Gastrocnemius medialis (tissue), 4 donors: Measurements from ENCODE around the gene APC. TPM values are rescaled to one million over a fixed set of nuclear protein-coding genes. Genes with fewer than 3 reads are reported as not detected.
A peak's percentile ranks its signal among the peaks of the same experiment; 100 is the strongest.

Source experiments
- ATAC-seq, 2 donors: fragments of 150-250 bp; one replicate each; pipeline ENCODE4 v1.9.1; 2016
- DNase-seq, 2 donors: peaks; one replicate each; pipeline ENCODE4 v3.0.0-alpha.2; 2019
- H3K27ac ChIP-seq, 4 donors: fragments of 200-600 bp; sonication (generic); 1 replicate in 1 of 4; 2 replicates in 3 of 4; pipeline ENCODE4 v1.5.1; 2016 to 2018; ENCODE audit warnings: mild to moderate bottlenecking in 2 of 4, moderate library complexity in 1 of 4
- H3K27me3 ChIP-seq, 3 donors: fragments of 200-600 bp; sonication (generic) in 2 of 3; 1 replicate in 1 of 3; 2 replicates in 2 of 3; pipeline versions ENCODE4 v1.5.1 to v1.6.0; 2016 to 2019; ENCODE audit warnings: mild to moderate bottlenecking in 1 of 3, moderate library complexity in 1 of 3
- H3K36me3 ChIP-seq, 2 donors: fragments of 200-600 bp; sonication (generic) in 1 of 2; one replicate each; pipeline ENCODE4 v1.5.1; 2017 to 2018
- H3K4me1 ChIP-seq, 2 donors: fragments of 200-600 bp; sonication (generic) in 1 of 2; one replicate each; pipeline ENCODE4 v1.5.1; 2016 to 2017; ENCODE audit warnings: mild to moderate bottlenecking in 2 of 2
- H3K4me3 ChIP-seq, 4 donors: fragments of 200-600 bp; sonication (generic) in 3 of 4; 1 replicate in 1 of 4; 2 replicates in 3 of 4; pipeline ENCODE4 v1.5.1; 2016 to 2019; ENCODE audit warnings: mild to moderate bottlenecking in 2 of 4
- H3K9me3 ChIP-seq, 3 donors: fragments of 200-600 bp; sonication (generic) in 2 of 3; 1 replicate in 1 of 3; 2 replicates in 2 of 3; pipeline ENCODE4 v1.5.1; 2016 to 2019
- CTCF ChIP-seq, 5 experiments: fragments of 450-650 bp in 3 of 5; fragments of 200-600 bp in 2 of 5; sonication (generic) in 2 of 5; IDR thresholded peaks in 4 of 5; conservative IDR thresholded peaks in 1 of 5; 1 replicate in 4 of 5; 2 replicates in 1 of 5; pipeline ENCODE4 v1.5.1; 2016 to 2019; ENCODE audit warnings: antibody characterized with exemption in 5 of 5, mild to moderate bottlenecking in 3 of 5, moderate library complexity in 3 of 5
- POLR2A ChIP-seq, 2 donors: fragments of 450-650 bp; IDR thresholded peaks; one replicate each; pipeline ENCODE4 v1.6.1; 2017; ENCODE audit warnings: antibody characterized with exemption in 2 of 2, mild to moderate bottlenecking in 2 of 2, moderate library complexity in 2 of 2
- in situ Hi-C, 4 donors: fragments of 200-750 bp; cut with MboI; loops; one replicate each; pipeline versions ENCODE4 v1.15.0 to v1.8.0; 2017; ENCODE audit warnings: low sequenced_read_pairs in 4 of 4
- intact Hi-C: fragments of 100-400 bp; cut with DNase I; formaldehyde crosslinking; loops from one replicate; pipeline ENCODE4 v1.15.1; 2023; ENCODE audit warnings: low total_unique reads
- total RNA-seq, 4 donors: library from RNA; depleted of rRNA; stranded (reverse); fragments of >200 nt; gene quantifications; one replicate each; pipeline versions ENCODE4 v1.1.0 to v1.2.3, GENCODE V29; 2016

APC gene
- total RNA-seq, 4 donors from 2014 or later, result 50.1 to 102 (median 60.4) TPM

GRCh38 chr5:112755703-112756102 is 18.0 kb downstream of the APC start:
- no peak for ATAC-seq
- in situ Hi-C loops (loop anchor here in 3 of 4 donors (5.0 to 25.0 kb wide), 2 partner anchors 203 to 593 kb away; no protein-coding TSS in a partner anchor), intact Hi-C loops (loop anchor here (5.0 kb wide), 1 partner anchor 48 kb away; no protein-coding TSS in a partner anchor)
- Histone ChIP-seq H3K4me3 (no peak overlapping the region), H3K27me3 (no peaks in the 10 kb centered on the region), H3K27ac (no peak overlapping the region), H3K4me1 (peaks cover 0 to 5% of the 10 kb centered on the region in 2 donors), H3K9me3 (no peaks in the 10 kb centered on the region), H3K36me3 (no peaks in the 10 kb centered on the region)
- TF ChIP-seq POLR2A (IDR thresholded peaks at IDR 0.05), result no peak
- TF ChIP-seq CTCF (IDR thresholded peaks at IDR 0.05 in 4 of 5, conservative IDR thresholded peaks at IDR 0.05 in 1 of 5), result no peak
- DNase-seq, result no peak

- intact Hi-C loops, result loop anchor here (1.0 to 5.0 kb wide), 3 partner anchors 50 to 206 kb away; no protein-coding TSS in a partner anchor
- Histone ChIP-seq H3K36me3 (no peaks in the 10 kb centered on the region), H3K4me1 (peaks cover 0 to 5% of the 10 kb centered on the region in 2 donors), H3K27ac (peak overlapping the region in 3 of 4 donors; percentile 16 to 39 (median 34)), H3K9me3 (no peaks in the 10 kb centered on the region), H3K27me3 (no peaks in the 10 kb centered on the region), H3K4me3 (peak overlapping the region in 2 of 4 donors; percentile 8 to 22)
- TF ChIP-seq POLR2A (IDR thresholded peaks at IDR 0.05) (no peak), CTCF (IDR thresholded peaks at IDR 0.05 in 4 of 5, conservative IDR thresholded peaks at IDR 0.05 in 1 of 5) (peak; percentile 64 to 92 (median 80))
- in situ Hi-C loops, result loop anchor here in 3 of 4 donors (5.0 to 25.0 kb wide), 2 partner anchors 205 to 595 kb away; no protein-coding TSS in a partner anchor
- ATAC-seq (peak; percentile 80 to 90), DNase-seq (no peak)
These were observed 20.0 kb downstream of the APC start for GRCh38 chr5:112757468-112758208.

GRCh38 chr5:112758676-112759075 is 21.0 kb downstream of the APC start:
- Histone ChIP-seq H3K9me3 (no peaks in the 10 kb centered on the region), H3K27me3 (no peaks in the 10 kb centered on the region), H3K4me1 (peaks cover 0 to 5% of the 10 kb centered on the region in 2 donors), H3K36me3 (no peaks in the 10 kb centered on the region), H3K27ac (no peak overlapping the region), H3K4me3 (no peak overlapping the region)
- no peak for DNase-seq
- in situ Hi-C loops, result loop anchor here in 3 of 4 donors (5.0 to 25.0 kb wide), 2 partner anchors 206 to 596 kb away; no protein-coding TSS in a partner anchor
- intact Hi-C loops, result loop anchor here (5.0 kb wide), 1 partner anchor 51 kb away; no protein-coding TSS in a partner anchor
- TF ChIP-seq CTCF (IDR thresholded peaks at IDR 0.05 in 4 of 5, conservative IDR thresholded peaks at IDR 0.05 in 1 of 5), result no peak
- no peak for TF ChIP-seq POLR2A (IDR thresholded peaks at IDR 0.05)
- ATAC-seq, result no peak

DNA sequence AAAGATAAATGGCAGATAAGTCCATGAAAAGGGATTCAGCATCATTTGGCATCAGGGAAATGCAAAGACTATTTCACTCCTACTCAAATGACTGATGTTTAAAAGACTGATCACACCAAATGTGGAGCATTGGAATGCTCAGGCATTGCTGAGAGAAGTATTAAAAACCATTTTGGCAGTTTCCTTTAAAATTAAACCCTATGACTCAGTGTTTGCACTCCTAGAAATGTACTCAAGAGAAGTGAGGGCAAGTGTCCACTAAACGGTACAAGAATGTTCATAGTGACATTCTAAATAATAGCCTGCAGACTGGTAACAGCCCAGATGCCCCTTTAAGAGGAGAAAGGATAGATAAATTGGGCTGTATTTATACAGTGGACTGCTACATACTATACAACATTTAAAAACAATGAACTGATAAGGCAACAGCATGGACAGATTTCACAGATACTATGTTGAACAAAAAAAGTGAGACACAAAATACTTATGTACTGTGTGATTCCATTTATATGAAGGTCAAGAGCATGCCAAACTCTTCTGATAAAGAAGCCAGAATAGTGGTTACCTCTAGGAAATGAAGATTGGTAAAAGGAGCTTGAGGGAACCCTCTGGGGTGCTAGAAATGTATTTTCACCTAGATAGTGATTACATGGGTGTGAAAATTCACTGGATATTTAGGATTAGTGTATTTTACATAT is 24.6 kb downstream of the APC start:
- TF ChIP-seq POLR2A (IDR thresholded peaks at IDR 0.05), result no peak
- Histone ChIP-seq H3K4me3 (no peak overlapping the region), H3K36me3 (peaks cover 0 to under 1% of the 10 kb centered on the region in 2 donors), H3K9me3 (no peaks in the 10 kb centered on the region), H3K27ac (no peak overlapping the region), H3K4me1 (peaks cover 0 to 3% of the 10 kb centered on the region in 2 donors), H3K27me3 (no peaks in the 10 kb centered on the region)
- in situ Hi-C loops (loop anchor here in 1 of 4 donors (25.0 kb wide), 1 partner anchor 600 kb away; no protein-coding TSS in a partner anchor), intact Hi-C loops (no loop called here)
- no peak for DNase-seq
- no peak for ATAC-seq

DNA sequence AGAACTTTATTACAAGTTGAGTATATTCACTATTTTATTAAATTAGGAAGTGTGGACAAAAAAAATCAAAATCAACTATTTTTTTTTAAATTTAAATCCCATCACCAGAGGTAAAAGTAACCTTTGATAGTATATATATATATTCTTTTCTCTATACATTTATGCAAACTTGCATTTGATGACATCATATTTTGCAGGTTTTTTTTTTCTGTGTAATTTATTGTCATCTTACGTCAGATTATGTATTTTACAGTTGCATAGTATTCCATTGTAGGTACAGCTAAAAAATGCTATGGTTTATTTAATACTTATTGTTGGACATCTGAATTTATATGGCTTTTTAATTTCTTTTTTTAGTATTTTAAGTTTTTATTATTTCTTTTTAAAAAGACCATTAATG is 25.5 kb downstream of the APC start:
- Histone ChIP-seq H3K36me3 (peaks cover 0 to 9% of the 10 kb centered on the region in 2 donors), H3K9me3 (no peaks in the 10 kb centered on the region), H3K27ac (no peak overlapping the region), H3K27me3 (no peaks in the 10 kb centered on the region), H3K4me1 (no peaks in the 10 kb centered on the region), H3K4me3 (no peak overlapping the region)
- DNase-seq (no peak), ATAC-seq (no peak)
- in situ Hi-C loops (loop anchor here in 1 of 4 donors (25.0 kb wide), 1 partner anchor 601 kb away; no protein-coding TSS in a partner anchor), intact Hi-C loops (no loop called here)
- TF ChIP-seq POLR2A (IDR thresholded peaks at IDR 0.05) (no peak), CTCF (IDR thresholded peaks at IDR 0.05 in 4 of 5, conservative IDR thresholded peaks at IDR 0.05 in 1 of 5) (no peak)
